Measurements from ENCODE around the gene ABR.

DNA sequence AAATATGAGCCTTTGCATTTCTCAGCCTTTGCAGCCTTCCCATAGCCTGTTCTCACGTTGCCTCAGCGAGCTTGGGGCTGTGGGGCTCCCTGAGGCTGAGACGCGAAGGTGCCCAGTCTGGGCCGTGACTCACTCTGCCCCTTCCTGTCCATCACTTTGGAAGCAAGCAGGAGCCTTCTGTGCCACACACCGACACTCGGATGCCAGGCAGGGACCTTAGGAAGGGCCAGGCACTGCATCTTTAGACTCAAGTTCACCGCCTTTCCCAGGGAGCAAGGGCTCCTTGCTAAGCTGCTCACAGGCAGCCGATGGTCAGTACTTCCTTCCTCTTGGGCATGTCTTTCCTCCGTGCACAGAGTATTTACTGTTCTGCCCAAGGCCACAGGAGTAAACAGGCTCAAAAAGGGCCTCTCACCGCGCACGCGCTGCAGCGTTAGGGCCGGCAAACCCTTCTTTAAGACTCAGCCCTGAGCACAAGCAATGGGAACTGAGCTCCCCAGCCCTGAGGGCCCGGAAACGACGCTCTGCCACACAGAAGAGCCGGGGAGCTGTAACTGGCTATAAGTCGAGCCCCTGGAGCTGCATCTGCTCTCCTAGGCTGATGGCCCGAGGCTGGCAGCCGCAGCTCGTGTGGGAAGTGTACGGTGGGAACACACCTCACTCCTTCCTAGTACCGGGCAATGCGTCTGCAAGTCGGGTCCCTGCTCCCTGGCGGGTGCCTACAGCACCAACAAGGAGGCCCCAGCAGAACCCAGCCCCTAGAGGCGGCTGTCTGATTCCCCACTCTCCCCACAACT lies 175.6 kb downstream of the ABR start:
- TF ChIP-seq, protein P1, sequence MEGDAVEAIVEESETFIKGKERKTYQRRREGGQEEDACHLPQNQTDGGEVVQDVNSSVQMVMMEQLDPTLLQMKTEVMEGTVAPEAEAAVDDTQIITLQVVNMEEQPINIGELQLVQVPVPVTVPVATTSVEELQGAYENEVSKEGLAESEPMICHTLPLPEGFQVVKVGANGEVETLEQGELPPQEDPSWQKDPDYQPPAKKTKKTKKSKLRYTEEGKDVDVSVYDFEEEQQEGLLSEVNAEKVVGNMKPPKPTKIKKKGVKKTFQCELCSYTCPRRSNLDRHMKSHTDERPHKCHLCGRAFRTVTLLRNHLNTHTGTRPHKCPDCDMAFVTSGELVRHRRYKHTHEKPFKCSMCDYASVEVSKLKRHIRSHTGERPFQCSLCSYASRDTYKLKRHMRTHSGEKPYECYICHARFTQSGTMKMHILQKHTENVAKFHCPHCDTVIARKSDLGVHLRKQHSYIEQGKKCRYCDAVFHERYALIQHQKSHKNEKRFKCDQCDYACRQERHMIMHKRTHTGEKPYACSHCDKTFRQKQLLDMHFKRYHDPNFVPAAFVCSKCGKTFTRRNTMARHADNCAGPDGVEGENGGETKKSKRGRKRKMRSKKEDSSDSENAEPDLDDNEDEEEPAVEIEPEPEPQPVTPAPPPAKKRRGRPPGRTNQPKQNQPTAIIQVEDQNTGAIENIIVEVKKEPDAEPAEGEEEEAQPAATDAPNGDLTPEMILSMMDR (conservative IDR thresholded peaks at IDR 0.05; ENCODE audit: low read length), result no peak
- no peak for TF ChIP-seq EZH2phosphoT487 (IDR thresholded peaks at IDR 0.05; ENCODE audit: borderline replicate concordance)

Measured in Loucy (cell line).